Measurements from ENCODE around the gene PRG3. TPM values are rescaled to one million over a fixed set of nuclear protein-coding genes. Genes with fewer than 3 reads are reported as not detected.

PRG3 gene
- total RNA-seq, result not detected in 2 replicates

- DNase-seq (ENCODE audit: low read depth), result no peak
These were observed at the start of gene PRG3 for GRCh38 chr11:57380975-57381374. Gene PRG3, minus strand, starts transcription at chr11:57381150. Its CDS starts 442 bp downstream, at chr11:57380708.

- DNase-seq (ENCODE audit: low read depth), result no peak
These were observed 49.0 kb upstream of the PRG3 start for GRCh38 chr11:57429946-57430345.

- DNase-seq (ENCODE audit: low read depth), result no peak
These were observed 47.7 kb upstream of the PRG3 start for GRCh38 chr11:57428643-57429042.

- DNase-seq (ENCODE audit: low read depth), result no peak
These were observed 46.8 kb upstream of the PRG3 start for GRCh38 chr11:57427727-57428082.

GRCh38 chr11:57426929-57427726 is 46.2 kb upstream of the PRG3 start, which contains the start of gene SLC43A3:
Gene SLC43A3, minus strand, starts transcription at chr11:57427121. Its CDS starts 949 bp downstream, at chr11:57426172.
- DNase-seq (ENCODE audit: low read depth), result peak; percentile 85

- no peak for DNase-seq (ENCODE audit: low read depth)
These were observed 45.5 kb upstream of the PRG3 start for GRCh38 chr11:57426439-57426928.

- DNase-seq (ENCODE audit: low read depth), result no peak
These were observed 44.9 kb upstream of the PRG3 start for GRCh38 chr11:57425565-57426438.

GRCh38 chr11:57424792-57425564 is 44.0 kb upstream of the PRG3 start:
- DNase-seq (ENCODE audit: low read depth), result peak; percentile 95

- no peak for DNase-seq (ENCODE audit: low read depth)
These were observed 43.3 kb upstream of the PRG3 start for GRCh38 chr11:57424137-57424791.

- no peak for DNase-seq (ENCODE audit: low read depth)
These were observed 41.7 kb upstream of the PRG3 start for GRCh38 chr11:57422669-57423068.

- DNase-seq (ENCODE audit: low read depth), result no peak
These were observed 40.9 kb upstream of the PRG3 start for GRCh38 chr11:57421805-57422204.

GRCh38 chr11:57421066-57421465 is 40.1 kb upstream of the PRG3 start:
- no peak for DNase-seq (ENCODE audit: low read depth)

- no peak for DNase-seq (ENCODE audit: low read depth)
These were observed 38.2 kb upstream of the PRG3 start for GRCh38 chr11:57419146-57419545.

- no peak for DNase-seq (ENCODE audit: low read depth)
These were observed 37.2 kb upstream of the PRG3 start for GRCh38 chr11:57418131-57418530.

GRCh38 chr11:57417056-57417455 is 36.1 kb upstream of the PRG3 start:
- DNase-seq (ENCODE audit: low read depth), result no peak

- DNase-seq (ENCODE audit: low read depth), result no peak
These were observed 35.5 kb upstream of the PRG3 start for GRCh38 chr11:57416436-57416835.

GRCh38 chr11:57414612-57415212 is 33.8 kb upstream of the PRG3 start:
- no peak for DNase-seq (ENCODE audit: low read depth)

- DNase-seq (ENCODE audit: low read depth), result no peak
These were observed 32.7 kb upstream of the PRG3 start for GRCh38 chr11:57413681-57414080.

GRCh38 chr11:57410287-57410686 is 29.3 kb upstream of the PRG3 start:
- DNase-seq (ENCODE audit: low read depth), result peak; percentile 89

- DNase-seq (ENCODE audit: low read depth), result no peak
These were observed 28.6 kb upstream of the PRG3 start for GRCh38 chr11:57409321-57410100.
